IgD-negative memory B cell (primary cell): Measurements from ENCODE around the gene STK4. TPM values are rescaled to one million over a fixed set of nuclear protein-coding genes. Genes with fewer than 3 reads are reported as not detected.

ENCODE experiments used
- H3K27ac Mint-ChIP-seq, 3 donors: one replicate each; pipeline ENCODE4 v1.8.0; 2020 to 2022; ENCODE audit warnings: mild to moderate bottlenecking in 3 of 3, mixed read lengths in 3 of 3, moderate library complexity in 1 of 3
- H3K27me3 Mint-ChIP-seq: one replicate; pipeline ENCODE4 v1.8.0; 2021; ENCODE audit warnings: mixed read lengths
- H3K36me3 Mint-ChIP-seq: one replicate; pipeline ENCODE4 v1.8.0; 2020; ENCODE audit warnings: mild to moderate bottlenecking, mixed read lengths
- H3K4me1 Mint-ChIP-seq, 3 donors: one replicate each; pipeline ENCODE4 v1.8.0; 2020 to 2022; ENCODE audit warnings: mixed read lengths in 3 of 3, mild to moderate bottlenecking in 1 of 3
- H3K4me3 Mint-ChIP-seq, 4 donors: one replicate each; pipeline ENCODE4 v1.8.0; 2020 to 2022; ENCODE audit warnings: mild to moderate bottlenecking in 4 of 4, mixed read lengths in 4 of 4, moderate library complexity in 3 of 4
- H3K9me3 Mint-ChIP-seq, 3 donors: one replicate each; pipeline ENCODE4 v1.8.0; 2020 to 2021; ENCODE audit warnings: mixed read lengths in 3 of 3, mild to moderate bottlenecking in 1 of 3
- polyA plus RNA-seq: library from polyadenylated mRNA; unstranded; fragments of 300-500 nt; fragmentation: Illumina TruSeq; gene quantifications from one replicate; pipeline ENCODE4 v1.2.3, GENCODE V29; 2021

Gene STK4
- polyA plus RNA-seq, 1 donor from 2014 or later: 131 TPM

DNA sequence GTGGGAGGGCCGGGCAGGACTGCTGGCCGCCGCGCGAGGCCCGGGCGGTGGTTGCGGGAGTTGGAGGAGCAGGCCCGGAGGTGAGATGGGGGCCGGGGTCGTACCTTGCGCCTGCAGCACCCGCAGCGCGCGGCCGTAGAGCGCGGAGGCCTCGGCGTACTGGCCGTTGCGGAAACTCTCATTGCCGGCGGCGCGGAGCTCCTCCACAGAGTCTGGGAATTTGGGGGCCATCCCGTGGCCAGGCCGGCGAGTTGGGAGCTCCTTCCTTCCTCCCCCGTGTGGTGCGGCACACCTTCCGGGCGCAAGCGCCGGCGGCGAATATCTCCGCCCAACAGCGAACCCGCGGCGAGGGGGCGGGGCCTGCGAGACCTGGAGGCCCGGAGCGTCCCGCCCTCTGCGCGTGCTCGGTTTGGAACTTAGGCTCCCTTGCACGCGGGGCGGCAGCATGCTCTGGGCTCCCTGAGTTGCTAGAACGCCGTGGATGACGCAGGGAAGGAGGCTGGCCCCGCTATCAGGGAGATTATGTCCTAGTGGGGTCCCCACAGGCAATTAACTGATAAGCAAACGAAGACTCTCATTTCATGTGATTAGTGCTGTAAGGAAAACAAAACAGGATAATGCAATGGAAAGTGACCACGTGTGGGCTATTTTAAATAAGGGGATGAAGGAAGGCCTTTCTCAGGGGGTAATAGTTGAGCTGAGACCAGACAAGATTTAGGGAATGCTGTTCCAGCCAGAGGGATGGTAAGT, 6.0 kb upstream of the STK4 start, which contains the start of gene TOMM34:
TSS of gene TOMM34 (minus strand) at position 295 of the 750 bp plus-strand sequence. CDS start at position 231, 64 bp downstream.
- H3K9me3 Mint-ChIP-seq: no peaks in the 10 kb centered on the region
- peaks cover 40 to 53% (median 45%) of the 10 kb centered on the region in 3 donors for H3K4me1 Mint-ChIP-seq
- peak within 1 kb of the TSS; percentile 86 to 99 (median 94) for H3K27ac Mint-ChIP-seq
- peak within 1 kb of the TSS; percentile 86 to 100 (median 96) for H3K4me3 Mint-ChIP-seq
- no peaks in the 10 kb centered on the region for H3K27me3 Mint-ChIP-seq
- H3K36me3 Mint-ChIP-seq: peaks cover under 1% of the 10 kb centered on the region

GRCh38 chr20:44961011-44961869, 5.1 kb upstream of the STK4 start:
- H3K9me3 Mint-ChIP-seq: no peaks in the 10 kb centered on the region
- H3K27me3 Mint-ChIP-seq: no peaks in the 10 kb centered on the region
- no peaks in the 10 kb centered on the region for H3K36me3 Mint-ChIP-seq
- H3K4me3 Mint-ChIP-seq: peak overlapping the region; percentile 25 to 94 (median 62)
- H3K4me1 Mint-ChIP-seq: peaks cover 35 to 49% (median 44%) of the 10 kb centered on the region in 3 donors
- peak overlapping the region in 2 of 3 donors; percentile 86 to 99 for H3K27ac Mint-ChIP-seq

DNA sequence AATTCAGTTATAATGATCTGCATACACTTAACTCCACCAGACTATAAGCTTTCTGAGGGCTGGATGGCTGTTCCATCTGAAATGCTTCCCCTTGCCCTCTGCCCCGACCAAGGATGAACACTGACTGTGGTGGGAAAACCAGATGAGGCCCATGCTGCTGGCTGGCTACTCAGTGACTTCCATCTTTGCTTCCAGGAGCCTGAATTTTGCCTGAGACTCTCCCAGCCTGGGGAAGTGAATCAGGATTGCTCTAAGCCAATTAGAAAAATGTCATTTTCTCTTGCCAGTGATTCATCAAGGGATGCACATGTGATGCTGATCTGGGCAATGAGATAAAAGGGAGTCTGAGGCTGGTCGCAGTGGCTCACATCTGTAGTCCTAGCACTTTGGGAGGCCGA, 4.4 kb upstream of the STK4 start:
- peak overlapping the region in 1 of 4 donors; percentile 86 for H3K4me3 Mint-ChIP-seq
- H3K27me3 Mint-ChIP-seq: no peaks in the 10 kb centered on the region
- peak overlapping the region in 1 of 3 donors; percentile 86 for H3K27ac Mint-ChIP-seq
- peaks cover 35 to 46% (median 41%) of the 10 kb centered on the region in 3 donors for H3K4me1 Mint-ChIP-seq
- no peaks in the 10 kb centered on the region for H3K9me3 Mint-ChIP-seq
- no peaks in the 10 kb centered on the region for H3K36me3 Mint-ChIP-seq

GRCh38 chr20:44962483-44962882, 3.8 kb upstream of the STK4 start:
- H3K9me3 Mint-ChIP-seq: no peaks in the 10 kb centered on the region
- no peak overlapping the region for H3K27ac Mint-ChIP-seq
- H3K36me3 Mint-ChIP-seq: no peaks in the 10 kb centered on the region
- H3K4me3 Mint-ChIP-seq: peak overlapping the region in 1 of 4 donors; percentile 67
- H3K27me3 Mint-ChIP-seq: no peaks in the 10 kb centered on the region
- H3K4me1 Mint-ChIP-seq: peaks cover 35 to 43% (median 41%) of the 10 kb centered on the region in 3 donors

GRCh38 chr20:44963325-44964215, 2.7 kb upstream of the STK4 start:
- Mint-ChIP-seq H3K27ac (peak overlapping the region in 1 of 3 donors; percentile 76), H3K36me3 (no peaks in the 10 kb centered on the region), H3K27me3 (no peaks in the 10 kb centered on the region), H3K4me1 (peaks cover 31 to 40% (median 38%) of the 10 kb centered on the region in 3 donors), H3K9me3 (no peaks in the 10 kb centered on the region), H3K4me3 (peak overlapping the region; percentile 13 to 83 (median 44))

DNA sequence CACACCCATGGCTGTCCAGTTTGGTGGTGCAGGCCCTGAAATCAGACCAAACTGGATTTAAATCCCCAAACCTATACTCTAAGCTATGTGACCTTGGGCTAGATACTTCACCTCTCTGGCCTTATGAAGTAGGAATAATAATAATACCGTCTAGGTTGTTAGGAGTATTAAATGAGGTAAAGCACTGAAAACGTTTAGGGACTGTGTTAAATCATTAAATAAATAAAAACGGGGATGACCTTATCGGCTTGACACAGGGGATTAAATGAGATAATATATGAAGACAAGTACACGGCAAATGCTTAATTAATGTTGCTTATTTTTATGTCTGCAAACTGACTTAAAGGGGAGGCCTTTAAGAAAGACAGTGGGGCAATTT, 672 bp upstream of the STK4 start:
- Mint-ChIP-seq H3K4me3 (peak overlapping the region; percentile 88 to 98 (median 94)), H3K27me3 (no peaks in the 10 kb centered on the region), H3K36me3 (no peaks in the 10 kb centered on the region), H3K9me3 (no peaks in the 10 kb centered on the region), H3K27ac (peak overlapping the region; percentile 75 to 97 (median 93)), H3K4me1 (peaks cover 31 to 41% (median 40%) of the 10 kb centered on the region in 3 donors)

GRCh38 chr20:44967207-44967807, 995 bp downstream of the STK4 start:
- Mint-ChIP-seq H3K27ac (peak overlapping the region; percentile 75 to 97 (median 93)), H3K9me3 (no peaks in the 10 kb centered on the region), H3K36me3 (no peaks in the 10 kb centered on the region), H3K4me1 (peaks cover 38 to 48% (median 44%) of the 10 kb centered on the region in 3 donors), H3K27me3 (no peaks in the 10 kb centered on the region), H3K4me3 (peak overlapping the region; percentile 88 to 98 (median 94))

GRCh38 chr20:44969300-44969894, 3.1 kb downstream of the STK4 start:
- H3K4me1 Mint-ChIP-seq: peaks cover 37 to 53% (median 48%) of the 10 kb centered on the region in 3 donors
- H3K9me3 Mint-ChIP-seq: no peaks in the 10 kb centered on the region
- H3K36me3 Mint-ChIP-seq: peaks cover 4% of the 10 kb centered on the region
- no peaks in the 10 kb centered on the region for H3K27me3 Mint-ChIP-seq
- H3K27ac Mint-ChIP-seq: peak overlapping the region; percentile 75 to 97 (median 93)
- H3K4me3 Mint-ChIP-seq: peak overlapping the region; percentile 88 to 98 (median 94)

DNA sequence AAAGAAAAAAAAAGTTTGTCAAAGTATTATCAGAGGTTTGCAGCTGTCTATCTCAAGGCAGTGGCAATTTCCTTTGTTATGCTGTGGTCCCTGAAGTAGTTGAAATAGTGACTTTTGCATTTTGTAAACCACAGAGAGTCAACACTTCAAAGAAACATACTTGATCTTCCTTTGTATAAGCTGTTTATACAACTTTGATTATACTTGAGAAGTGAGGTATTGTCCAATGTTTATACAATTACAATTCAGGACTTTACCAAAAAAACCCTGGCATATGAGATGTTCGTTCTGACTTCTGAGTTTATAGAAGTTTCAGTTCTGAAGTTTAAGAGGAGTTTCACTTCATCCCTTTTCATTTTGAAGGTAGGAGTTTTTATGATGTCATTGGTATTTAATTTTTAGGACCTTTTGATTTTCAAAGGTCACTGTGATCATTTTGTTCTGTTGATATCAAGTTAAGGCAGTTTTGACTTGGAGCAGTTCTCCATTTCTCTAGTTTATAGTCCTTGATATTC, 4.0 kb downstream of the STK4 start:
- peaks cover 7% of the 10 kb centered on the region for H3K36me3 Mint-ChIP-seq
- peaks cover 36 to 59% (median 53%) of the 10 kb centered on the region in 3 donors for H3K4me1 Mint-ChIP-seq
- no peaks in the 10 kb centered on the region for H3K27me3 Mint-ChIP-seq
- peak overlapping the region; percentile 75 to 97 (median 92) for H3K27ac Mint-ChIP-seq
- H3K9me3 Mint-ChIP-seq: no peaks in the 10 kb centered on the region
- H3K4me3 Mint-ChIP-seq: peak overlapping the region; percentile 79 to 98 (median 90)

GRCh38 chr20:44973053-44973452, 6.7 kb downstream of the STK4 start:
- peak overlapping the region in 2 of 3 donors; percentile 39 to 41 for H3K27ac Mint-ChIP-seq
- H3K4me1 Mint-ChIP-seq: peaks cover 44 to 68% (median 60%) of the 10 kb centered on the region in 3 donors
- peak overlapping the region in 3 of 4 donors; percentile 18 to 58 (median 36) for H3K4me3 Mint-ChIP-seq
- peaks cover 21% of the 10 kb centered on the region for H3K36me3 Mint-ChIP-seq
- no peaks in the 10 kb centered on the region for H3K9me3 Mint-ChIP-seq
- H3K27me3 Mint-ChIP-seq: no peaks in the 10 kb centered on the region

DNA sequence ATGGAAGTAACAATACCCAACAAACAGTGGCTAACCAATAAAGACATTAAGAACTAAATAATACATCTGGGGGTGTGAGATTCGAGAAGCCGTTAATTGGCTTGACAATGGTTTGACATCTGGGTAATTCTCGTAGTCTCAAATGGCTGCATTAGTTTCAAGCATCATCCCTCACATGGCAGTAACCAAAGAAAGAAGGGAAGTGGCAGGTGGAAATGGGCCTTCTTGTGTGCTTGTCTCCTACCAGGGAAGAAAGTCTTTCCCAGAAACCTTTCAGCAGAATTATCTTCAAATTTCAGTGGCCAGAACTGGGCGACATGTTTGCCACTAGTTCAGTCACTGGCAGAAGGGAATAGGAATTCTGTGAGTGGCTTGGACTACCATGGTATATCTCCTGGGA, 10.4 kb downstream of the STK4 start:
- H3K4me1 Mint-ChIP-seq: peaks cover 37 to 60% (median 48%) of the 10 kb centered on the region in 3 donors
- no peaks in the 10 kb centered on the region for H3K9me3 Mint-ChIP-seq
- H3K4me3 Mint-ChIP-seq: peak overlapping the region in 1 of 4 donors; percentile 19
- H3K27ac Mint-ChIP-seq: peak overlapping the region in 2 of 3 donors; percentile 88 to 95
- H3K27me3 Mint-ChIP-seq: no peaks in the 10 kb centered on the region
- H3K36me3 Mint-ChIP-seq: peaks cover 25% of the 10 kb centered on the region

DNA sequence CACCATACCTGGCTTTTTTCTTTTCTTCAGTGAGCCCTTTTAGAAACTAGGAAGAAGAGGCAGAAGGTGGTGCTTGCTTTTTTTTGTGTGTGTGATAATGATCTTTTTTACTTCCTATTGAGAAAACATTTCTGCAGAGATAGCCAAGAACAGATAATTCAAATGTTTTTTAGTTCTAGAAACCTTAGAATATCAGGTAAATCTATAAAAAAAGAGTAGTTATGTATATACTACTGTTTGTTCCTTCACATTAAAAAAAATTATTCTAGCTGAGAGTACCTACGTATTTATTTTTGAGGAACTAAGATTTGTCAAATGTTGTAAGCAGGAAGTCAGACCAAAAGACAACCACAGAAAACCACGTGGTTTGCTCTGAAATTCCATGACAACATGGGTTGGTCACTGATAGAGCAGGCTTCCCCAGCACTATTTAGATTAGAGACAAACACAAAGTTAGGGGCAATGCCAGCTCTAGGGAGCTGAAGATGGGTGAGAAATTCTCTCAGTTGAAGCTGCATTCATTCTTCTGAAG, 12.8 kb downstream of the STK4 start:
- peaks cover 34 to 57% (median 46%) of the 10 kb centered on the region in 3 donors for H3K4me1 Mint-ChIP-seq
- peak overlapping the region; percentile 66 to 94 (median 86) for H3K4me3 Mint-ChIP-seq
- H3K27me3 Mint-ChIP-seq: no peaks in the 10 kb centered on the region
- peaks cover 21% of the 10 kb centered on the region for H3K36me3 Mint-ChIP-seq
- no peaks in the 10 kb centered on the region for H3K9me3 Mint-ChIP-seq
- peak overlapping the region; percentile 95 to 99 (median 97) for H3K27ac Mint-ChIP-seq
